Endometrium (tissue), 2 donors: ENCODE data around the gene RPS17.
"Not testable (repeated sequence)": the region's sequence is repeated elsewhere in the genome, so short reads cannot be mapped to it uniquely, and the experiment has no call there.

Experiments
- FAIRE-seq: peaks from 2 replicates; lab custom pipeline; 2012; peaks lifted over from hg19 to GRCh38; lab: Jason Lieb, UNC
- donor health status: control.
- donor health status: control.

RPS17 gene

DNA sequence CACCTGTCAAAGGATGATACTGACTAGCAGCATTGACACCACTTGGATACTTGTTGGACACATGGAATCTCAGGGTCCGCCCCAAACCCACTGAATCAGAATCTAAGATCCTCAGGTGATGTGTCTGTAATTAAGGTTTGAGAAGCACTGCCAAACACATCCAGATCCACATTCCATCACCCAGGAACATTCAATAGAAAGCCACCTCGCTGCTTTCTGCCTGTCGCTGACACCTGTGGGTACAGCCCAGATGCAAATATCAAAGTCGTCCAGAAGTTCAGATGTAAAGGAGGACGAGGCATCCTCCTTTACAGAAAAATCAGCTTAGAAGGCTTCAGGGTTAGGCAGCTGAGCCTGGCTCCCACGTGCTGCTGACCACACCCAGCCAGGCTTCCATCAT lies 5.2 kb upstream of the RPS17 start:
- no peak for FAIRE-seq

DNA sequence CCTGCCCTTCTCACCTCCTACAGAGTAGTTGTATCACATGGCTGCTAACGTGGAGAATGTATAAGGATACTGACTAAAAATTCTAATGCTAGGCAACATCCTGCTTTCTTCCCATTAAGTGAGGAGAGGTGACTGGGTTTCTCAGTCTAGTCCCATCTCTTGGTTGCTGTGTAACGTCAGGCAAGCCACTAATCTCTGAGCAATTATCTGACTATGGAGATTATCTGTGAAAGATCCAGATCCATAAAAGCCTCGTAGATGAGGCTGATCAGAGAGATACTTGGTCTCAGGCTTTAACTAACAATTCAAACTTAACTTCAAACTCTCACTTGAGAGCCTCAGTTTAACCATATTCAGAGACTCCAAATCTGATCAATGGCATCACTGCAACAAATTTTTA lies 4.7 kb upstream of the RPS17 start:
- FAIRE-seq = no peak

DNA sequence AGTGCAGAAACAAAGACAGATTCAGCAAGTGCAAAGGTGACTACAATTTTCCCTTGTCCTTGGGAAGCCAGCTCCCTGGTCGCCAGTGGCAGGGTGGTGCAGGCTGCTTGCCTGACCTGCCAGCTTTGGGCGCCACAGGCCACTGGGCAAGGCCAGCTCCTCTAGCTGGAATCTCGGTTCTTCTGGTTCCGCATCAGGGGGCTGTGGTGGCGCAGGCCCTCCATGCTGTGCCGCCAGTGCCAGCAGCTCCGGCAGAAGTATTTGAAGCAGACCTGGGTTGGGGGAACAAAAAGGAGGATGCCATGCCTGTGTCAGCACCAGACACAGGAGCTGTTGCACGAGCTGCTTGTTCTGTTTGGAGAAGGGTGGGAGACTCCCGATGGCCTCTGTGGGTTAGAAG lies 4.2 kb upstream of the RPS17 start:
- no peak for FAIRE-seq

DNA sequence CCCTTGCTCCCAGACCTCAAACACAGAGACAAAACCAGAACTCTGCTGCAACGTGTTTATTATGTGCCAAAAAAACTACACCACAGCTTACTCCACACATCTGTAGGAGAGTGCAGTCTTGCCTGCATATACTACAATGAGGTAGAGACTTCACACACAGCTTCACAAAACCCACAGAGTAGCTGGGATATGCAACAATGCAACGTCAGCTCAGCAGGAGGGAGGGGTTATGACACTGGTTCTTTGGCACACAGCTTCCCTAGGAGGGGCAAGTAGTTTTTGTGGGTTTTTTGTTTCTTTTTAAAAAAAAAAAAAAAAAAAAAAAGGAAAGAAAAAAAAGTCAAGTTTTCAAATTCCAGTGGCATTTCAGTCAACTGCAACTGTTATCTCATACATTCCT lies 2.9 kb upstream of the RPS17 start:
- FAIRE-seq = no peak

DNA sequence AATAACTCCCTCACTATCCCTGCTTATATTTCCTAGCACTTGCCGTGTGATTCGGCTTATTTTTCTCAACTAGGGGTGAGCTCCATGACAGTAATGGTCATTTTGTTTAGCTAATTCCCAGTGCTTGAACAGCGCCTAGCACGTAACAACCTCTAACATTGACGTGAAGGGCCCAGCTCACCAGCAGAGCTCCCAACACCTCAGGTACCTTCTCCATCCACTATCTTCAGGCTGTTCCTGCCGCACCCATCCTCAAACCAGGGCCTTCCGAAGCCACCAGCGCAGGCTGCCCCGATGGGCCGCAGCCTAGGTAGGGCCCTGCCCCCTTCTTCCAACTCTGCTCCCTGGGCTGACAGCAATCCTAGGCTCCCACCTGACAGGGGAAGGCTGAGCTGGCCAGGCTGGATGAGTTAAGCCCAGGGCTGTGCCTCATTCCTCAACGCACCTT lies 751 bp upstream of the RPS17 start:
- no peak for FAIRE-seq

DNA sequence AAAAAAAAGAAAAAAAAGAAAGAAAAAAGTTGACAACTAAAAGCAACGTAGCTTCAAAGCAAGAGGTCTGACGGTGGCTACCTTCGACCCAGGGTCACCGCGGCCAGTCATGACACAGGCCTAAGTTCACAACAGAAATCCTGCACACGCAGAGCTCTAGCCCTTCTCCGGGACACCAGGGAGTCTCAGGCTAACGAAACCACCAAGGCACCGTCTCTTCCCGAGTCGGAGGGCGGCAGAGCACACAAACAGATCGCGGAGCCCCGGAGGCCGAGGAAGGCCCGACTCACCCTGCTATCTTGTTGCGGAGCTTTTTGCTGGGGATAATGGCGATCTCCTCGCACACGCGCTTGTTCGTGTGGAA lies 584 bp downstream of the RPS17 start:
- FAIRE-seq = no peak

- FAIRE-seq = no peak
Measured at GRCh38 chr15:82538961-82539690, 1.1 kb downstream of the RPS17 start.

DNA sequence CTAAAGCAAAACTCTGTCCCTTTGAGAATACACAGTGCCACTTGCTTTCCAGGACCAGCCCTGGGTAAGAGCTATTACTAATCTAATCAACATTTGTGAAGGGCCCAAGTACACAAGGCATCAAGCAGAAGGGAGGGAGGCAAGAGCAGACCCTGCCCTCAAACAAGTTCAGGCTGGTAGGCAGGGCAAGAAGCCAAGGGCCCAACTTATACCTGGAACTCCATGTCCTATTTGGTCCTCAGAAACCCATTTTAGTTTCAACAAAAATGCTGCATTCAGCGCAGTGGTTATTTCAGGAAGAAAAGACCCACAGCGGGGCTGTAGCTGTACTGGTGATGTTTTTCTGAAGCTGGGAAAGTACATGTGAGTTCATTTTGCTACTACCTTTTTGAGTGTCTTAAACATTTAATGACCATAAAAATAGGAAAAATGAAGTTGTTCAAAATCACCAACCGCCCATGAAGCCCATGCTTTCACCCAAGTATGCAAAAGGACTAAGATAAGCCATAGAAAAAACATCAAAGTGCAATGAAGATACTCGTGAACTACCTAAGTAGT lies 2.8 kb downstream of the RPS17 start:
- FAIRE-seq = no peak

- FAIRE-seq = no peak
Measured at GRCh38 chr15:82536409-82537350, 3.6 kb downstream of the RPS17 start.

- no peak for FAIRE-seq
Measured at GRCh38 chr15:82535566-82536408, 4.5 kb downstream of the RPS17 start.

GRCh38 chr15:82535151-82535550 lies 5.1 kb downstream of the RPS17 start:
- FAIRE-seq = not testable (repeated sequence)

DNA sequence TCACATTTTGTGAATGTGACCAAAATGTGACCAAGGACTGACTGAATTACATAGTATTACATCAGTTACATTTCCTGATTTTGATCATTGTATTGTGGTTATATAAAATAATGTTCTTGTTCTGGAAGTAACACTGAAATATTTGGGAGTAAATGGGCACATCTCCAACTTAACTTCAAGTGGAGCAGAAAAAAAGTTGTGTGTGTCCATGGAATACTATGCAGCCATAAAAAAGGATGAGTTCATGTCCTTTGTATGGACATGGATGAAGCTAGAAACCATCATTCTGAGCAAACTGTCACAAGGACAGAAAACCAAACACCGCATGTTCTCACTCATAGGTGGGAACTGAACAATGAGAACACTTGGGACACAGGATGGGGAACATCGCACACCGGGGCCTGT lies 5.8 kb downstream of the RPS17 start:
- FAIRE-seq = not testable (repeated sequence)

- no peak for FAIRE-seq
Measured at GRCh38 chr15:82533801-82534200, 6.5 kb downstream of the RPS17 start.

DNA sequence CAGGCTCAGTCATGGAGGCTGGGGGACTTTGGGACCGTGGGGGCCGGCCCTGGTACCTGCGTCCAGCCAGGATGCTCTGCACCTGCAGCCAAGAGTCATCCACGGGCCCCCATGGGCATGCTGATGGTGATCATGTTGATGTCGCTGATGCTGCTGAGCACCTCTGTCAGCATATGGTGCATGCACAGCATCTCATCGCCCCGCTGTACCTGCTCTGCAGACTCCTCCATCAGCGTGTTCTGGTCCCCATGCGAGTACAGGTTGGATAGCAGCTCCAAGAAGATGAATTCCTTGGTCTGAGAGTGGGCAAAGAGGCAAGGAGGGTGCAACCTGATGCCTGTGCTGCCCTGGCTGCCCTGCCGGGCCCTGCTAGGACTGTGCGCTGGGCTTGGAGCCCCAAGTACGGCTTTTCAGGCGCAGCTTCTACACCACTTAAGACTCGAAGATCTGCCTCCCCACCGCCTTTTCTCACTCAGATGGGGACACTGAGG lies 7.2 kb downstream of the RPS17 start:
- no peak for FAIRE-seq

DNA sequence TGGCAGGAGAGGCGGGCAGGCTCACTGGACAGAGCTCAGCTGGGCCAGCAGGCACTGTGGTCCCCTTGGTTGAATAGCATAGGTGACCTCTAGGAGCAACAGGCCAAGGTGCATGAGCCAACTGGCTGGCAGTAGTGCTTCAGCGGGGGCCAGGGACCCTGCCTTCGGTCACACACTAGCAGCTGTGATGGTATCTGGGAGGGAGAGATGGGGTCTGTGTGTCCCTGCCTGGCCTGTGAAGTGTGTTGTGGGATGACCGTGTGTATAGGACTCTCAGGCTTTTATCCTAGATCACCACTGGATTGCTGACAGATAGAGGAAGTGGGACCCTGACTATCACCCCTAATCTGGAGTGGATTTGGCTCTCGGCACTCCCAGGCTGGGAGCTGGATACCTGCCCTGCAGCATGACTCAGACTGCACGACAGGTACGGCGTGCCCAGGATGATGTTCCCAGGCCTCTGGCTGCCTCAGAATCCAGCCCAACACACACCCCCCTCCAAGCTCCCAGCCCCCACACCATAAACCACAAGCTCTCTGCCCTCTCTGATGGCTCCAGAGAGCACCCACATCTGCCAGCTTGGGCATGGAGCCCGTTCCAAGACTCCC lies 7.8 kb downstream of the RPS17 start:
- FAIRE-seq = no peak

- no peak for FAIRE-seq
Measured at GRCh38 chr15:82531496-82532382, 8.5 kb downstream of the RPS17 start.

- no peak for FAIRE-seq
Measured at GRCh38 chr15:82530606-82531379, 9.5 kb downstream of the RPS17 start.

- FAIRE-seq = no peak
Measured at GRCh38 chr15:82530006-82530405, 10.3 kb downstream of the RPS17 start.

DNA sequence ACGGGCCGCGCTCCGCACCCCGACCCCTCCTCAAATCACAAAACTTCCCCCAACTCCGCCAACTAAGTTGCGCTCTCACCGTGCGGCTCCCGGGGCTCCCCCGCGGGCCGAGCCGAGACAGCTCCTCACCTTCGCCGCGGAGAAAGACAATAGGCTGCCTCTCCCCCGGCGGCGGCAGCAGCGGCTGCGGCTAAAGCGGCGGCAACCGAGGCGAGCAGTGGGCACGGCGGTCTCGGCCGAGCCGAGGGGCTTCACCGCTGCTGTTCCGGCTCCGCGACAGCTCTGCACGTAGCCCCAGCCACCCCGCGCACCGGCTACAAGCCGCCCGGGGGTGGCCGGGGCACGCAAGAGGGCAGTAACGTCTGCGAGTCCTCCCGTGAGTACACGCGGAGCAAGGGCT lies 26.7 kb downstream of the RPS17 start:
- FAIRE-seq = not testable (repeated sequence)

DNA sequence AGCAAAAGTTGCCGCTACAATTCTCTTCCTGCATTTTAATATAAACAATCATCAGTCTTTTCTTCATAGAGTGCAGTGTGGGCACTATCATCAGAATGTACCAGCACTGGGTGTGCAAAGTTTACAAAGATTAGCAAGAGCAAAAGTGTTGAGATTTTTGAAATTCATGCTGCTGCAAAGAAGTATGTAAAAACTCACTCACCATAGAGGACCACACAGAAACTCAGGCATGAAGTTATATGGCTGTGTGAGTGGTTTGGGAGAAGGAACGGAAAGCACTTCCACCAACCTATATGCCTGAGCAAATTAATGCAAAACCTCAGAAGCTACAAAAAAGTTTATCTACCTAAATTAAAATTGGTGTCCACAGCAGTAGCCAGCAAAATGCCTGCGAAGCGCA lies 32.6 kb downstream of the RPS17 start:
- not testable (repeated sequence) for FAIRE-seq
